8988T (cell line): ENCODE data around the gene SCN11A.
A peak's percentile ranks its signal among the peaks of the same experiment; 100 is the strongest.

Experiments used
- DNase-seq: peaks from one replicate; pipeline ENCODE4 v3.0.0; 2011

SCN11A gene

GRCh38 chr3:39051649-39052561, at the start of gene SCN11A, which contains the start of gene WDR48:
Gene SCN11A, minus strand, starts transcription at chr3:39051944. Its CDS starts 101,582 bp downstream, at chr3:38950362.
Gene WDR48, plus strand, starts transcription at chr3:39052016. Its CDS starts 10 bp downstream, at chr3:39052026.
- peak; percentile 90 for DNase-seq

GRCh38 chr3:39101022-39101689, 49.4 kb upstream of the SCN11A start:
- peak; percentile 94 for DNase-seq

- DNase-seq, result no peak
These were observed 48.7 kb upstream of the SCN11A start for GRCh38 chr3:39100500-39100886.

- no peak for DNase-seq
These were observed 48.2 kb upstream of the SCN11A start for GRCh38 chr3:39099738-39100499.

GRCh38 chr3:39099242-39099641, 47.5 kb upstream of the SCN11A start:
- no peak for DNase-seq

- no peak for DNase-seq
These were observed 46.8 kb upstream of the SCN11A start for GRCh38 chr3:39098473-39099000.

GRCh38 chr3:39097716-39098472, 46.1 kb upstream of the SCN11A start:
- DNase-seq, result no peak

- DNase-seq, result no peak
These were observed 45.0 kb upstream of the SCN11A start for GRCh38 chr3:39096775-39097174.

- DNase-seq, result no peak
These were observed 44.0 kb upstream of the SCN11A start for GRCh38 chr3:39095778-39096177.

- no peak for DNase-seq
These were observed 43.3 kb upstream of the SCN11A start for GRCh38 chr3:39094851-39095677.

GRCh38 chr3:39090922-39091321, 39.2 kb upstream of the SCN11A start:
- no peak for DNase-seq

- DNase-seq, result no peak
These were observed 37.1 kb upstream of the SCN11A start for GRCh38 chr3:39088889-39089288.

- no peak for DNase-seq
These were observed 36.7 kb upstream of the SCN11A start for GRCh38 chr3:39088456-39088855.

- DNase-seq, result no peak
These were observed 34.4 kb upstream of the SCN11A start for GRCh38 chr3:39086144-39086543.

- DNase-seq, result no peak
These were observed 31.0 kb upstream of the SCN11A start for GRCh38 chr3:39082666-39083313.

GRCh38 chr3:39080026-39080425, 28.3 kb upstream of the SCN11A start:
- DNase-seq, result no peak

GRCh38 chr3:39079530-39079929, 27.8 kb upstream of the SCN11A start:
- DNase-seq, result no peak

- no peak for DNase-seq
These were observed 24.2 kb upstream of the SCN11A start for GRCh38 chr3:39075910-39076309.

- DNase-seq, result no peak
These were observed 16.8 kb upstream of the SCN11A start for GRCh38 chr3:39068556-39068955.

- DNase-seq, result no peak
These were observed 15.5 kb upstream of the SCN11A start for GRCh38 chr3:39067286-39067685.

- DNase-seq, result peak; percentile 22
These were observed 13.5 kb upstream of the SCN11A start for GRCh38 chr3:39065197-39065596.
